ENCODE data around the gene NOTCH1.
"Not testable (repeated sequence)": the region's sequence is repeated elsewhere in the genome, so short reads cannot be mapped to it uniquely, and the experiment has no call there.

Gene NOTCH1

GRCh38 chr9:136578915-136579649, 33.2 kb upstream of the NOTCH1 start:
- no peak for DNase-seq (ENCODE audit: low read depth in 2 of 2)

GRCh38 chr9:136578626-136578914, 32.7 kb upstream of the NOTCH1 start:
- DNase-seq (ENCODE audit: low read depth in 2 of 2), result no peak

- DNase-seq (ENCODE audit: low read depth in 2 of 2), result no peak
These were observed 32.2 kb upstream of the NOTCH1 start for GRCh38 chr9:136577941-136578625.

- no peak for DNase-seq (ENCODE audit: low read depth in 2 of 2)
These were observed 30.4 kb upstream of the NOTCH1 start for GRCh38 chr9:136576269-136576626.

- DNase-seq (ENCODE audit: low read depth in 2 of 2), result no peak
These were observed 29.9 kb upstream of the NOTCH1 start for GRCh38 chr9:136575626-136576268.

- not testable (repeated sequence) for DNase-seq (ENCODE audit: low read depth in 2 of 2)
These were observed 28.8 kb upstream of the NOTCH1 start for GRCh38 chr9:136574606-136575005.

GRCh38 chr9:136572828-136573625, 27.2 kb upstream of the NOTCH1 start:
- no peak for DNase-seq (ENCODE audit: low read depth in 2 of 2)

GRCh38 chr9:136572003-136572827, 26.4 kb upstream of the NOTCH1 start:
- no peak for DNase-seq (ENCODE audit: low read depth in 2 of 2)

GRCh38 chr9:136571531-136571930, 25.7 kb upstream of the NOTCH1 start:
- no peak for DNase-seq (ENCODE audit: low read depth in 2 of 2)

- DNase-seq (ENCODE audit: low read depth in 2 of 2), result no peak
These were observed 25.1 kb upstream of the NOTCH1 start for GRCh38 chr9:136570916-136571315.

- DNase-seq (ENCODE audit: low read depth in 2 of 2), result no peak
These were observed 24.5 kb upstream of the NOTCH1 start for GRCh38 chr9:136570191-136570845.

GRCh38 chr9:136569526-136570148, 23.8 kb upstream of the NOTCH1 start:
- DNase-seq (ENCODE audit: low read depth in 2 of 2), result no peak

- no peak for DNase-seq (ENCODE audit: low read depth in 2 of 2)
These were observed 22.6 kb upstream of the NOTCH1 start for GRCh38 chr9:136568288-136569081.

GRCh38 chr9:136567651-136568287, 21.9 kb upstream of the NOTCH1 start:
- no peak for DNase-seq (ENCODE audit: low read depth in 2 of 2)

GRCh38 chr9:136566901-136567300, 21.1 kb upstream of the NOTCH1 start:
- no peak for DNase-seq (ENCODE audit: low read depth in 2 of 2)

- DNase-seq (ENCODE audit: low read depth in 2 of 2), result no peak
These were observed 20.7 kb upstream of the NOTCH1 start for GRCh38 chr9:136566553-136566895.

GRCh38 chr9:136565715-136566552, 20.1 kb upstream of the NOTCH1 start:
- DNase-seq (ENCODE audit: low read depth in 2 of 2), result no peak

- no peak for DNase-seq (ENCODE audit: low read depth in 2 of 2)
These were observed 19.4 kb upstream of the NOTCH1 start for GRCh38 chr9:136565086-136565714.

Measured in stimulated activated CD4-positive, alpha-beta T cell treated with anti-CD3 and anti-CD28 coated beads, Interleukin-12 subunit alpha, Interleukin-12 subunit beta, amount 100 ng/mL, for 24 hours (primary cell).